Measurements from ENCODE around the gene APBA2.
A peak's percentile ranks its signal among the peaks of the same experiment; 100 is the strongest.

The APBA2 gene

DNA sequence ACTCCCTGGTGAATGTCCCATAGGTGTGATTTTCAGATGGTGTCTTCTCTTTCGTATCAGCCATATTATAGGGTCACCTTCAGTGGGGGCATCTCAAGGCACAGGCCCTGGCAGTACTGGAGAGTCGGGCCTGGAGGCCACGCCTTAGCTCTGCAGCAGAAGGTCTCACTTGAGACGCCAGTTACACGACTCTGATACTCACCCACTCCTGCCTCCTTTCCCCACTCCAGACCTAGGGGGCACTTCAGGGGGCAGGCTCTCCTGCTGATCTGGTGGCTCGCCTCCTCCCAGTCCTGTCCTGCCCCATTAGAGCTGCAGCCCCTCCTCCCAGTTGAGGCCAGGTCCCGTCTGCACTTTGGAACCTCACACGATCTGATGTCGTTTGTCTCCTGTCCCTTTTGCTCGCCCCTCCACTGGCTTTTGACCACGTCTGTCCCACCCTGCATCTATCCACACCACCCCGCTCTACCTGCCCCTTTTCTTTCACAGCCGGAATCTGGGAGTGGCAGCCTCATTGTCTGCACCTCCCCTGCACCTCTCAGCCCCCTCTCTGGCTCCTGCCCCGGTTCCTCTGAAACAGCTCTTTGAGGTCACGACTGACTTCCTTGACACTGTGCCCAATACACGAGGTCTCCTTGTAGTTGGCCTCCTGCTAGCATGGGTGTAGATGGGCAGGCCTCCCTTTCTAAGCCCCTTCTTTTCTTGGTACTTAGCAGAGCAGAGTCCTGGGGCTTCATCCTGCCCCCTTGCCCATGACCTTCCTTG lies 201.9 kb downstream of the APBA2 start:
- in situ Hi-C loops (cut with MboI; ENCODE audit: low pct_unique_long_range_greater_than_20kb, low sequenced_read_pairs, unreplicated experiment) = no loop called here
- DNase-seq (ENCODE audit: low spot score) = no peak
- TF ChIP-seq, protein P1, sequence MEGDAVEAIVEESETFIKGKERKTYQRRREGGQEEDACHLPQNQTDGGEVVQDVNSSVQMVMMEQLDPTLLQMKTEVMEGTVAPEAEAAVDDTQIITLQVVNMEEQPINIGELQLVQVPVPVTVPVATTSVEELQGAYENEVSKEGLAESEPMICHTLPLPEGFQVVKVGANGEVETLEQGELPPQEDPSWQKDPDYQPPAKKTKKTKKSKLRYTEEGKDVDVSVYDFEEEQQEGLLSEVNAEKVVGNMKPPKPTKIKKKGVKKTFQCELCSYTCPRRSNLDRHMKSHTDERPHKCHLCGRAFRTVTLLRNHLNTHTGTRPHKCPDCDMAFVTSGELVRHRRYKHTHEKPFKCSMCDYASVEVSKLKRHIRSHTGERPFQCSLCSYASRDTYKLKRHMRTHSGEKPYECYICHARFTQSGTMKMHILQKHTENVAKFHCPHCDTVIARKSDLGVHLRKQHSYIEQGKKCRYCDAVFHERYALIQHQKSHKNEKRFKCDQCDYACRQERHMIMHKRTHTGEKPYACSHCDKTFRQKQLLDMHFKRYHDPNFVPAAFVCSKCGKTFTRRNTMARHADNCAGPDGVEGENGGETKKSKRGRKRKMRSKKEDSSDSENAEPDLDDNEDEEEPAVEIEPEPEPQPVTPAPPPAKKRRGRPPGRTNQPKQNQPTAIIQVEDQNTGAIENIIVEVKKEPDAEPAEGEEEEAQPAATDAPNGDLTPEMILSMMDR (IDR thresholded peaks at IDR 0.05; ENCODE audit: extremely low read depth, insufficient read depth, missing control alignments) = no peak

DNA sequence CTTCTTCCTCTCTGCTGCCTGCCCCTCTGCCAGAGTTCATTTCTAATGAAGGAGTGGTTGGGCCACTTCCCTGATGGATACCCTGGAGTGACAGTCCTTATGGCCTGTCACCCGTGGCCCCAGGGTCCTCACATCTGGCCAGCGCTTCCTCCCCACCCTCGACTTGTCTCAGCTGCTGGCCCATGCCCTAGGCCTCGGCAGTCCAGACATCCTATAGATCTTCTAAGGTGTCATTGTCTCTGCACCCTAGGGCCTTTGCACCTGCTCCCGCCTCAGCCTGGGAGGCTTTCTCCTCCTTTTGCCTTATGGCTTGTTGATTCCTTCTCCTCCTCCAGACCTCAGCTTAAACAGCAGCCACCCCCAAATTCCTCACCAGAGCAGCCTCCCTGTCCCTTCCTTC lies 202.9 kb downstream of the APBA2 start:
- no peak for DNase-seq (ENCODE audit: low spot score)
- TF ChIP-seq, protein P1 (IDR thresholded peaks at IDR 0.05; ENCODE audit: extremely low read depth, insufficient read depth, missing control alignments) = no peak
- in situ Hi-C loops (cut with MboI; ENCODE audit: low pct_unique_long_range_greater_than_20kb, low sequenced_read_pairs, unreplicated experiment) = no loop called here

DNA sequence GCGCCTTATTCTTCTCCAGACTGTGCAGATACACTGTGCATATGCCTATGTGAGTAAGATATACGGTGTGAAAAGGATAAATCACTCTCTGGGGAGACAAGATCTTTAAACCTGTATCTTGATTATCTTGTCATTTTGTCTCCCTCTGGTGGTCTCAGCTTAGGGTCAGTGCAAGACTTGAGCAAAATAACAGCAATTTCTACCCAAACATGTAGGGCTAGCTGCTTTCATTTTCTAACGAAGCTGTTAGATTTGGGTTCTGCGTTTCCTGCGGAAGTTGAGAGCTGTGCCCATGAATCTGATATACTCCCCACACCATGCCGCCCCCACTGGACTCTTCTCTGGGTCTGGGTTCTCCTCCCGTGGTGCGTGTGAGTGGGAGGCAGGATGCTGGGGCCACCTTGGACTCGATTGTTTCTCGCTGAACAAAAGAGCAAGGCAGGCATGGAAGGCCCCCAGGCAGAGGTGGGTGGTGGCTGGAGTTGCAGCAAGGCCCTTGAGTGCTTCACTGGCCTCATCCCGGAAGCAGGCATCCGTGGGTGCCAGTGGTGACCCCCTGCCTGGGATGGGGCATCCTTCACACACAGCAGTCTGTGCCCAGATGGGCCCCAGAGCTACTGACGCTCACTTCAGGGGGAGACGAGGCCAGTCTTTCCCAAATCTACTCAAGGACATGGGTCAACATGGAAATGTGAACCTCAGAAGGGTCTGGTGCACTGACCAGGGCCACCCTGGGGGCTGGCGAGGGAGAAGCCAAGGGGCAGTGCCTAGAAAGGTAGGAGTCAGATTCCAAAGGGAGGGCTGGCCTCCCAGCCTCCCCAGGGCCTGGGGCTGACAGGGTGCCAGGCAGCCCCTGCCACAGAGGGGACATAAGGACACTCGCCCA lies 204.2 kb downstream of the APBA2 start:
- in situ Hi-C loops (cut with MboI; ENCODE audit: low pct_unique_long_range_greater_than_20kb, low sequenced_read_pairs, unreplicated experiment) = no loop called here
- DNase-seq (ENCODE audit: low spot score) = no peak
- TF ChIP-seq, protein P1 (IDR thresholded peaks at IDR 0.05; ENCODE audit: extremely low read depth, insufficient read depth, missing control alignments) = no peak

DNA sequence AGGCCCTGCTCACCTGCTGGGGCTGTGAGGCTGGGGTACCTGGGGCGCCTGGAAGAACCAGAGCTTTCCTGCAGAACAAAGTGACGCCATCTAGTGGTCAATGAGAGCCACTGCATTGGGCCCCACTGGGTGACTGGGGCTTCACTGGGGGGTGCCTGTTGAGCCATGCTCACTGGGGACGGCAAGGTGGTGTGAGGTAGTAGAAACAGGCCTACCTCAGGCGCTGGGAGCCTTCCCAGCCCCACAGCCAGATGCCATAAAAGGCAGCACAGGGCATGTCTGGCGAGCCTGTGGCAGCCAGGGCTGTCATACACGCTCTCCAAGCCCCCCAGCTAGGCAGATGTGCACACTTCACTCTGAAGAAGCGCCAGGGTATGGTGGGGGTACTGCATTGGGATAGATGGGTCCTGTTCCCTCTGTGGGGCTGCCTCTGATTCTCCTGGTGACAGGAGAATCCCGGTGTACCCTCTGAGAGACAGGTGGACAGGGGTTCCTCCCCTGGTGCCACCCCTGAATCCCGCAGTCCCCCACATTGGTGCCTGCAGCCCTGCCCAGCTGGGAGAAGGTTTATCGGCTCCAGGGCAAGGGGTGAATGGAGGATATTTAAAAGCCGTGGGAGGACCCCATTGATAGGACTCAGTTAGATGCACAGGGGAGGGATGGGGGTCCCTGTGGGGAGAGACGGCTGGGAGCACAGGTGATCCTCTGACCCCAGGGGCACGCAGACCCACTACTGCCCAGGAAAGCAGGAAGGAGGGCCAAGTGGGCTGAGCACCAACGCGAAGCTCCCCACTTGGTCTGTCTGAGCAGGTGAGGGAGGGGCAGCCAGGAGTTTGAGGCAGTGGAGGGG lies 205.1 kb downstream of the APBA2 start:
- no peak for DNase-seq (ENCODE audit: low spot score)
- in situ Hi-C loops (cut with MboI; ENCODE audit: low pct_unique_long_range_greater_than_20kb, low sequenced_read_pairs, unreplicated experiment) = no loop called here

GRCh38 chr15:29091666-29092065 lies 205.9 kb downstream of the APBA2 start:
- in situ Hi-C loops (cut with MboI; ENCODE audit: low pct_unique_long_range_greater_than_20kb, low sequenced_read_pairs, unreplicated experiment) = no loop called here
- no peak for DNase-seq (ENCODE audit: low spot score)
- TF ChIP-seq, protein P1 (IDR thresholded peaks at IDR 0.05; ENCODE audit: extremely low read depth, insufficient read depth, missing control alignments) = no peak

More for the DNA sequence above, 205.1 kb downstream of the APBA2 start:
- TF ChIP-seq, protein P1 (IDR thresholded peaks at IDR 0.05; ENCODE audit: extremely low read depth, insufficient read depth, missing control alignments) = peak; percentile 64

All from GM13977 (cell line).